Measurements from ENCODE around the gene TGFB1I1. TPM values are rescaled to one million over a fixed set of nuclear protein-coding genes. Genes with fewer than 3 reads are reported as not detected.

The TGFB1I1 gene
- total and polyA plus RNA-seq, 2 experiments from 2014 or later = 4.1 to 4.2 TPM

- TF ChIP-seq, protein P1, sequence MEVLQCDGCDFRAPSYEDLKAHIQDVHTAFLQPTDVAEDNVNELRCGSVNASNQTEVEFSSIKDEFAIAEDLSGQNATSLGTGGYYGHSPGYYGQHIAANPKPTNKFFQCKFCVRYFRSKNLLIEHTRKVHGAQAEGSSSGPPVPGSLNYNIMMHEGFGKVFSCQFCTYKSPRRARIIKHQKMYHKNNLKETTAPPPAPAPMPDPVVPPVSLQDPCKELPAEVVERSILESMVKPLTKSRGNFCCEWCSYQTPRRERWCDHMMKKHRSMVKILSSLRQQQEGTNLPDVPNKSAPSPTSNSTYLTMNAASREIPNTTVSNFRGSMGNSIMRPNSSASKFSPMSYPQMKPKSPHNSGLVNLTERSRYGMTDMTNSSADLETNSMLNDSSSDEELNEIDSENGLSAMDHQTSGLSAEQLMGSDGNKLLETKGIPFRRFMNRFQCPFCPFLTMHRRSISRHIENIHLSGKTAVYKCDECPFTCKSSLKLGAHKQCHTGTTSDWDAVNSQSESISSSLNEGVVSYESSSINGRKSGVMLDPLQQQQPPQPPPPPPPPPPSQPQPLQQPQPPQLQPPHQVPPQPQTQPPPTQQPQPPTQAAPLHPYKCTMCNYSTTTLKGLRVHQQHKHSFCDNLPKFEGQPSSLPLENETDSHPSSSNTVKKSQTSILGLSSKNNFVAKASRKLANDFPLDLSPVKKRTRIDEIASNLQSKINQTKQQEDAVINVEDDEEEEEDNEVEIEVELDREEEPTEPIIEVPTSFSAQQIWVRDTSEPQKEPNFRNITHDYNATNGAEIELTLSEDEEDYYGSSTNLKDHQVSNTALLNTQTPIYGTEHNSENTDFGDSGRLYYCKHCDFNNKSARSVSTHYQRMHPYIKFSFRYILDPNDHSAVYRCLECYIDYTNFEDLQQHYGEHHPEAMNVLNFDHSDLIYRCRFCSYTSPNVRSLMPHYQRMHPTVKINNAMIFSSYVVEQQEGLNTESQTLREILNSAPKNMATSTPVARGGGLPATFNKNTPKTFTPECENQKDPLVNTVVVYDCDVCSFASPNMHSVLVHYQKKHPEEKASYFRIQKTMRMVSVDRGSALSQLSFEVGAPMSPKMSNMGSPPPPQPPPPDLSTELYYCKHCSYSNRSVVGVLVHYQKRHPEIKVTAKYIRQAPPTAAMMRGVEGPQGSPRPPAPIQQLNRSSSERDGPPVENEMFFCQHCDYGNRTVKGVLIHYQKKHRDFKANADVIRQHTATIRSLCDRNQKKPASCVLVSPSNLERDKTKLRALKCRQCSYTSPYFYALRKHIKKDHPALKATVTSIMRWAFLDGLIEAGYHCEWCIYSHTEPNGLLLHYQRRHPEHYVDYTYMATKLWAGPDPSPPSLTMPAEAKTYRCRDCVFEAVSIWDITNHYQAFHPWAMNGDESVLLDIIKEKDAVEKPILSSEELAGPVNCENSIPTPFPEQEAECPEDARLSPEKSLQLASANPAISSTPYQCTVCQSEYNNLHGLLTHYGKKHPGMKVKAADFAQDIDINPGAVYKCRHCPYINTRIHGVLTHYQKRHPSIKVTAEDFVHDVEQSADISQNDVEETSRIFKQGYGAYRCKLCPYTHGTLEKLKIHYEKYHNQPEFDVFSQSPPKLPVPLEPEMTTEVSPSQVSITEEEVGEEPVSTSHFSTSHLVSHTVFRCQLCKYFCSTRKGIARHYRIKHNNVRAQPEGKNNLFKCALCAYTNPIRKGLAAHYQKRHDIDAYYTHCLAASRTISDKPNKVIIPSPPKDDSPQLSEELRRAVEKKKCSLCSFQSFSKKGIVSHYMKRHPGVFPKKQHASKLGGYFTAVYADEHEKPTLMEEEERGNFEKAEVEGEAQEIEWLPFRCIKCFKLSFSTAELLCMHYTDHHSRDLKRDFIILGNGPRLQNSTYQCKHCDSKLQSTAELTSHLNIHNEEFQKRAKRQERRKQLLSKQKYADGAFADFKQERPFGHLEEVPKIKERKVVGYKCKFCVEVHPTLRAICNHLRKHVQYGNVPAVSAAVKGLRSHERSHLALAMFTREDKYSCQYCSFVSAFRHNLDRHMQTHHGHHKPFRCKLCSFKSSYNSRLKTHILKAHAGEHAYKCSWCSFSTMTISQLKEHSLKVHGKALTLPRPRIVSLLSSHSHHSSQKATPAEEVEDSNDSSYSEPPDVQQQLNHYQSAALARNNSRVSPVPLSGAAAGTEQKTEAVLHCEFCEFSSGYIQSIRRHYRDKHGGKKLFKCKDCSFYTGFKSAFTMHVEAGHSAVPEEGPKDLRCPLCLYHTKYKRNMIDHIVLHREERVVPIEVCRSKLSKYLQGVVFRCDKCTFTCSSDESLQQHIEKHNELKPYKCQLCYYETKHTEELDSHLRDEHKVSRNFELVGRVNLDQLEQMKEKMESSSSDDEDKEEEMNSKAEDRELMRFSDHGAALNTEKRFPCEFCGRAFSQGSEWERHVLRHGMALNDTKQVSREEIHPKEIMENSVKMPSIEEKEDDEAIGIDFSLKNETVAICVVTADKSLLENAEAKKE (CRISPR knock-in tag; IDR thresholded peaks at IDR 0.05) = no peak
- no peak for TF ChIP-seq POLR2AphosphoS5 (IDR thresholded peaks at IDR 0.05; ENCODE audit: low read depth)
- no peak for TF ChIP-seq JUNB (IDR thresholded peaks at IDR 0.05; ENCODE audit: unreplicated experiment)
- TF ChIP-seq REST (IDR thresholded peaks at IDR 0.05; ENCODE audit: unreplicated experiment) = no peak
- no peak for TF ChIP-seq EZH2phosphoT487 (IDR thresholded peaks at IDR 0.05; ENCODE audit: unreplicated experiment)
- TF ChIP-seq NANOG (IDR thresholded peaks at IDR 0.05; ENCODE audit: borderline replicate concordance) = no peak
- TF ChIP-seq, protein P2, sequence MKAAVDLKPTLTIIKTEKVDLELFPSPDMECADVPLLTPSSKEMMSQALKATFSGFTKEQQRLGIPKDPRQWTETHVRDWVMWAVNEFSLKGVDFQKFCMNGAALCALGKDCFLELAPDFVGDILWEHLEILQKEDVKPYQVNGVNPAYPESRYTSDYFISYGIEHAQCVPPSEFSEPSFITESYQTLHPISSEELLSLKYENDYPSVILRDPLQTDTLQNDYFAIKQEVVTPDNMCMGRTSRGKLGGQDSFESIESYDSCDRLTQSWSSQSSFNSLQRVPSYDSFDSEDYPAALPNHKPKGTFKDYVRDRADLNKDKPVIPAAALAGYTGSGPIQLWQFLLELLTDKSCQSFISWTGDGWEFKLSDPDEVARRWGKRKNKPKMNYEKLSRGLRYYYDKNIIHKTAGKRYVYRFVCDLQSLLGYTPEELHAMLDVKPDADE (IDR thresholded peaks at IDR 0.05) = no peak
- TF ChIP-seq ZNF331 (CRISPR knock-in tag; IDR thresholded peaks at IDR 0.05; ENCODE audit: low read depth) = no peak
- no peak for TF ChIP-seq STAT1 (IDR thresholded peaks at IDR 0.05; ENCODE audit: unreplicated experiment)
These were observed 42.6 kb upstream of the TGFB1I1 start (continued) for GRCh38 chr16:31429314-31429713.

All from GM23338 (cell line).